Smooth muscle cell (in vitro differentiated cells): ENCODE measurements around the gene PUS7L. TPM values are rescaled to one million over a fixed set of nuclear protein-coding genes. Genes with fewer than 3 reads are reported as not detected.

ENCODE experiments used
- DNase-seq: peaks from one replicate; lab custom pipeline; 2025; ENCODE audit not compliant: unreplicated experiment; lab: John Stamatoyannopoulos, UW
- H2AFZ ChIP-seq: fragments of 200-600 bp; sonication (generic); 2 replicates; pipeline ENCODE4 v1.6.0; 2016; ENCODE audit warnings: antibody characterized with exemption, low read depth, mild to moderate bottlenecking
- H3F3A ChIP-seq: fragments of 200-600 bp; sonication (generic); 2 replicates; pipeline ENCODE4 v1.6.0; 2017; ENCODE audit warnings: antibody characterized with exemption, low read depth
- H3K27ac ChIP-seq: fragments of 200-600 bp; sonication (generic); 2 replicates; pipeline ENCODE4 v1.5.1; 2016; ENCODE audit warnings: low read depth, mild to moderate bottlenecking
- H3K27me3 ChIP-seq: fragments of 200-600 bp; sonication (generic); 2 replicates; pipeline ENCODE4 v1.6.1; 2016; ENCODE audit warnings: low read depth, mild to moderate bottlenecking
- H3K36me3 ChIP-seq: fragments of 200-600 bp; sonication (generic); 2 replicates; pipeline ENCODE4 v1.5.1; 2016; ENCODE audit warnings: low read depth
- H3K4me1 ChIP-seq: fragments of 200-600 bp; sonication (generic); 2 replicates; pipeline ENCODE4 v1.5.1; 2016; ENCODE audit warnings: low read depth
- H3K4me2 ChIP-seq: fragments of 200-600 bp; sonication (generic); 2 replicates; pipeline ENCODE4 v1.6.0; 2016; ENCODE audit warnings: mild to moderate bottlenecking
- H3K4me3 ChIP-seq: fragments of 200-600 bp; sonication (generic); 2 replicates; pipeline ENCODE4 v1.5.1; 2016; ENCODE audit warnings: mild to moderate bottlenecking
- H3K79me2 ChIP-seq: fragments of 200-600 bp; sonication (generic); 2 replicates; pipeline ENCODE4 v1.6.0; 2016; ENCODE audit warnings: low read depth, mild to moderate bottlenecking
- H3K9ac ChIP-seq: fragments of 200-600 bp; sonication (generic); 2 replicates; pipeline ENCODE4 v1.6.0; 2016; ENCODE audit warnings: low read depth
- H3K9me3 ChIP-seq: fragments of 200-600 bp; sonication (generic); replicated peaks from 2 replicates; pipeline ENCODE4 v1.5.1; 2016; ENCODE audit warnings: low read depth
- H4K20me1 ChIP-seq: fragments of 200-600 bp; sonication (generic); 2 replicates; pipeline ENCODE4 v1.6.0; 2016; ENCODE audit warnings: low read depth
- CTCF ChIP-seq: fragments of 200-600 bp; sonication (generic); IDR thresholded peaks from 2 replicates; pipeline ENCODE4 v1.5.1; 2017; ENCODE audit warnings: borderline replicate concordance, mild to moderate bottlenecking, antibody characterized with exemption; ENCODE audit not compliant: insufficient read depth, poor library complexity, severe bottlenecking
- WGBS: methylation state at CpG from one replicate; pipeline ENCODE4 v1.1.7; 2016; ENCODE audit warnings: low lambda C conversion rate; 5-methylcytosine and 5-hydroxymethylcytosine counted together
- polyA plus RNA-seq: library from polyadenylated mRNA; unstranded; fragments of >200 nt; fragmentation: Nextera tagmentation; extraction: Ambion mirVana; gene quantifications from 2 replicates; pipeline ENCODE4 v1.2.1, GENCODE V29; 2016
- total RNA-seq: library from RNA; depleted of rRNA; stranded (reverse); fragments of >200 nt; gene quantifications from 2 replicates; pipeline ENCODE4 v1.2.3, GENCODE V29; 2014

PUS7L gene
- total and polyA plus RNA-seq, 2 experiments from 2014 or later = 16.9 to 24.3 TPM

GRCh38 chr12:43805860-43806736 lies 47.5 kb upstream of the PUS7L start, which contains the start of gene TWF1:
TSS of gene TWF1 (minus strand) at chr12:43806317. CDS start at chr12:43806245, 72 bp downstream.
- Histone ChIP-seq H3K27ac (peak within 1 kb of the TSS; percentile 99), H3K4me3 (peak within 1 kb of the TSS; percentile 95), H4K20me1 (peaks cover 15% of the 10 kb centered on the region), H2AFZ (peak within 1 kb of the TSS; percentile 99), H3K9me3 (no peaks in the 10 kb centered on the region), H3K27me3 (no peaks in the 10 kb centered on the region), H3K36me3 (peaks cover 5% of the 10 kb centered on the region), H3K79me2 (peaks cover 37% of the 10 kb centered on the region), H3K9ac (peak within 1 kb of the TSS; percentile 99), H3K4me1 (peaks cover 21% of the 10 kb centered on the region), H3F3A (peaks cover 4% of the 10 kb centered on the region), H3K4me2 (peak within 1 kb of the TSS; percentile 92)
- WGBS = 1% methylated on average over 63 of the region's 89 CpGs
- peak; percentile 70 for DNase-seq
- peak; percentile 15 for TF ChIP-seq CTCF

GRCh38 chr12:43805149-43805859 lies 46.7 kb upstream of the PUS7L start:
- Histone ChIP-seq H3K27me3 (no peaks in the 10 kb centered on the region), H2AFZ (peak overlapping the region; percentile 99), H3K4me3 (peak overlapping the region; percentile 95), H3F3A (peaks cover 4% of the 10 kb centered on the region), H3K79me2 (peaks cover 37% of the 10 kb centered on the region), H3K4me1 (peaks cover 21% of the 10 kb centered on the region), H3K9ac (peak overlapping the region; percentile 99), H3K36me3 (peaks cover 13% of the 10 kb centered on the region), H3K27ac (peak overlapping the region; percentile 99), H3K4me2 (peak overlapping the region; percentile 92), H3K9me3 (no peaks in the 10 kb centered on the region), H4K20me1 (peaks cover 21% of the 10 kb centered on the region)
- no peak for DNase-seq
- no peak for TF ChIP-seq CTCF
- 13% methylated on average over 20 of the region's 20 CpGs for WGBS

- Histone ChIP-seq H3K4me3 (no peak overlapping the region), H3K9ac (no peak overlapping the region), H3K27ac (no peak overlapping the region), H3F3A (no peaks in the 10 kb centered on the region), H3K79me2 (peaks cover 4% of the 10 kb centered on the region), H3K9me3 (peaks cover 2% of the 10 kb centered on the region), H3K27me3 (no peaks in the 10 kb centered on the region), H3K4me1 (no peaks in the 10 kb centered on the region), H4K20me1 (peaks cover 18% of the 10 kb centered on the region), H2AFZ (no peak overlapping the region), H3K4me2 (no peak overlapping the region), H3K36me3 (peaks cover 58% of the 10 kb centered on the region)
- no peak for DNase-seq
- TF ChIP-seq CTCF = no peak
- 98% methylated on average over 4 of the region's 4 CpGs for WGBS
Measured at GRCh38 chr12:43797561-43798217, 39.1 kb upstream of the PUS7L start.
